Activated CD4-positive, alpha-beta T cell treated with anti-CD3 and anti-CD28 coated beads for 4 hours (primary cell): Measurements from ENCODE around the gene HMGCL.
"Not testable (repeated sequence)": the region's sequence is repeated elsewhere in the genome, so short reads cannot be mapped to it uniquely, and the experiment has no call there.

Experiments used
- DNase-seq, 2 donors: peaks; one replicate each; pipeline ENCODE4 v3.0.0-alpha.2; 2020

HMGCL gene

DNA sequence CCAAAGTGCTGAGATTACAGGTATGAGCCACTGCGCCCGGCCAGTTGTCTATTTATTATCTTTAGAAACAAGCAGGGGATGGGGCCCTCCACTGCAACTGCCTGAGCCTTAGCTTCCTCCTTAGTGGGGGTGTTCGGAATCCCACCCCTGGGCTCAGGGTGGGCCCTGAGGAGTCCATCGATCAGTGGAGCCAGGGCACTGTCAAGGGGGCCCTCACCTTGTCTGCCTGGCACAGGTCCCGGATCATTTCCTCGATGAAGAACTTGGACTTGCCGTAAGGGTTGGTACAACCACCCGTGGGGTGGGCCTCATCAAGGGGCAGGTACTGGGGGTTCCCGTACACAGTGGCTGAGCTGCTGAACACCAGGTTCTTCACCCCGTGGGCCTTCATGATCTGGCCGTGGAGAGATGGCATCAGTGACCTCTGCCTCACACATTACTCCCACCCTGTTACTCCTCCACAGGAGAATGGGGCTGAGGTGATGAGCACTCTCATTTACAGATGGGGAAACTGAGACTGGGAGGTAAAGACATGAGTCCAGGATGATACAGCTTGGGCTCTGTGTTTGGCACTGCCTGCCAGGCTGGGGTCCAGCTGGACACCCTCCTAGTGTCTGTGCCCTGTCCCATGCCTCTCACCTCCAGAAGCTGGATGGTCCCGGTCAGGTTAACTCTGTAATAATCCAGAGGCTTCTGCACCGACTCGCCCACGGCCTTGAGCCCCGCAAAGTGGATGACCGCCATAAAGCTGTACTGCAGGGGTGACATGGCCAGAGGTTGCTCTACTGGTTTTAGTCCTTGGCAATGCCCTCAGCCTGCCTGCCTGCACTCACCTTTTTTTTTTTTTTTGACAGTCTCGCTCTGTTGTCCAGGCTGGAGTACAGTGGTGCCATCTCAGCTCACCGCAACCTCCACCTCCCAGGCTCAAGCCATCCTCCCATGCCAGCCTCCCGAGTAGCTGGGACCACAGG, 27.5 kb downstream of the HMGCL start:
- no peak for DNase-seq

DNA sequence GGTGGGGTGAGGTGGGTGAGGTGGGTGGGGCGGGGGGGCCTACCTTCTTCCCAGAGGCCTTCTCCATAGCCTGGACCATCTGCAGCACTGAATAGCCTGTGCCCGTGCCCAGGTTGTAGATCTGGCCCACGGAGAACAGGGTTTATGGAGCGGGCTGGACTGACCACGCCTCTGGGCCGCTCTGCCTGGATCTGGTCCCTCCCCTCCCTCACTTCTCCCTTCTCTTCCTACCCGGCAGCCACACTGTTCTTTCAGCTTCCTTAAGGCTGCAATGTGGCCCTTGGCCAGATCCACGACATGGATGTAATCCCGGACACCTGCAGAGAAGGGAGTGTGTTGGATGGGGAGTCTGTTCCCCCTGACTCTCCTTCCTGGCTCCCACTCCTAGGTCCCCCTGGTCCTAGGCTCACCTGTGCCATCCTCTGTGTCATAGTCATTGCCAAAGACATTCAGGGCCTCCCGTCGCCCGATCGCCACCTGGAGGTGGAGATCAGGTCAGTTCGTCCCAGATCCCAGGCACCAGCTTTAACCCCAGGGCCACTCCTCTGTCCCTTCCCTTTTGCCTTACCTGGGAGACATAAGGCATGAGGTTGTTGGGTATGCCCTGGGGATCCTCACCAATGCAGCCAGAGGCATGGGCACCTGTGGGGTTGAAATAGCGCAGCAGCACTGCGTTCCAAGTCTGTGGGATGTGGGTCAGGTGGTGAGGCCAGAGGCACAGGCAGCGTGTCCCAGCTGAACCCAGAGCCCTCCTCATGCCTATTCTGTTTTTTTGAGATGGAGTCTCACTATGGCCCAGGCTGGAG, 28.6 kb downstream of the HMGCL start:
- no peak for DNase-seq

DNA sequence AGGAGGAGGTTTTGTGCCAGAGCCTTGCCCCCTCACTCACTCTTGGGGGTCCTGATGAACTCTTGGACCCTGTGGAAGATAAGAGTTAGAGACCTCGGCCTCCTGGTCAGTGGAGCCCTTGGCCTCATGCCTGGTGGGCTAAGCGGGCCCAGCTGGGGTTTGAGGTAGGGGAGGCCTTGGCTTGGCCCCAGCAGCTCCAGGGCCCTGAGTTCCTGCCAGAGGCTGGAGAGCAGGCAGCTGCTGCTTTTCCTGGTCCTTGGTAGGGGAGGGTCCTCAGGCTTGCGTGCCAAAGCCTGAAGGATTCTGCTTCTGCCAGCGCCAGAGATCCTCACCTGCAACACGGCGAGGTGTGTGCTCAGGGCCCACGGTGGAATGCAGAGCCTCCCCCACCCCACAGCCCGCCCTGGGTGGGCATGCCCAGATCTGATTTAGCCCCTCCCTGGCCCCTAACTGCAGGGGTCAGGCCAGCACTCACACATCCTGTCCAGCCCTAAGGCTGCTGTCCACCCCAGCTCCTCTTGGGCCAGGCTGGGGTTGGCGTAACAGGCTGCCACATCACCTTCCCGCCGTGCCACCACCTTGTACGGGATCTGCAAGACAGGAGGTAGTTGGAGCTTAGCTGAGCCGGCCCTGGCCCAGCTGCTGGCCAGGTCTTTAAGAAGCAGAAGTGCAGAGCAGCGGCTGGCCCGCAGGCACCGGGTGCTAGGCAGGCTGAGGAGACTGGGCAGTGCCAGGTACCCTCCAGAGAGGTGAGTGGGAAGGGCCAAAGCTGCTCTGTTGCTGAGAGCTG, 29.4 kb downstream of the HMGCL start:
- DNase-seq = no peak

DNA sequence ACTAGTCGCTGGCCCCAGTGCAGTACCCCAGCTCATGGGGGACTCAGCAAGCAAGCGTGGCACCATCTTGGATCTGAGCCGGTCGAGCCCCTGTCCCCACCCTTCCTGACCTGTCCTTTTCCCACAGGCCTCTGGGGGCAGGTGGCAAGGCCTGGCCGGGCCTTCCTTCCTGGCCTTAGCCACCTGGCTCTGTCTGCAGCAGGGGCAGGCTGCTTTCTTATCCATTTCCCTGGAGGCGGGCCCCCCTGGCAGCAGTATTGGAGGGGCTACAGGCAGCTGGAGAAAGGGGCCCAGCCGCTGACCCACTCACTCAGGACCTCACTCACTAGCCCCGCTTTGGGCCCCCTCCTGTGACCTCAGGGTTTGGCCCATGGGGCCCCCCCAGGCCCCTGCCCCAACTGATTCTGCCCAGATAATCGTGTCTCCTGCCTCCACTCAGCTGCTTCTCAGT, 30.5 kb downstream of the HMGCL start:
- not testable (repeated sequence) for DNase-seq

DNA sequence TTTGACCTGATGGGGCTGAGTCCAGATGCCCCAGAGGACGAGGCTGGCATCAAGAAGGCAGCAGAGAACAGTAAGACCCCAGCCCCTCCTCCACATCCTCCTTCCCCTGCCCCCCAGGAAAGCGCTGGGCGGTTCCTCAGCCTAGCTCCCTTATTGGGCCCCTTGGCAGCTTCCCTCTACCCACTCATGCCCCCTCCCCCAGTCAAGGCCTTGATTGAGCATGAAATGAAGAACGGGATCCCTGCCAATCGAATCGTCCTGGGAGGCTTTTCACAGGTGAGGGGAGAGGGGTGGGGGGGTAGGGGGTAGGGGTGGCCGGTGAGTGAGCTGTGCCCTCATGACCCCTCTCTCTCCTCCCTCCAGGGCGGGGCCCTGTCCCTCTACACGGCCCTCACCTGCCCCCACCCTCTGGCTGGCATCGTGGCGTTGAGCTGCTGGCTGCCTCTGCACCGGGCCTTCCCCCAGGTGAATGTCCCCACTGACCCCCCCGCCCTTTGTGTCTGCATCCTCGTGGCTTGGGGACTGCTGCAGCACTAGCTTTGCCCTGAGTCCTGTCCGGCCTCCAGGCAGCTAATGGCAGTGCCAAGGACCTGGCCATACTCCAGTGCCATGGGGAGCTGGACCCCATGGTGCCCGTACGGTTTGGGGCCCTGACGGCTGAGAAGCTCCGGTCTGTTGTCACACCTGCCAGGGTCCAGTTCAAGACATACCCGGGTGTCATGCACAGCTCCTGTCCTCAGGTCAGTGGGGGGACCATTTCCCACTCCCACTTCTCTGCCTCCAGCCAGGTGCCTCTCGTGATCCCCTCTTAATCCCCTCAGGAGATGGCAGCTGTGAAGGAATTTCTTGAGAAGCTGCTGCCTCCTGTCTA, 31.1 kb downstream of the HMGCL start:
- no peak for DNase-seq

DNA sequence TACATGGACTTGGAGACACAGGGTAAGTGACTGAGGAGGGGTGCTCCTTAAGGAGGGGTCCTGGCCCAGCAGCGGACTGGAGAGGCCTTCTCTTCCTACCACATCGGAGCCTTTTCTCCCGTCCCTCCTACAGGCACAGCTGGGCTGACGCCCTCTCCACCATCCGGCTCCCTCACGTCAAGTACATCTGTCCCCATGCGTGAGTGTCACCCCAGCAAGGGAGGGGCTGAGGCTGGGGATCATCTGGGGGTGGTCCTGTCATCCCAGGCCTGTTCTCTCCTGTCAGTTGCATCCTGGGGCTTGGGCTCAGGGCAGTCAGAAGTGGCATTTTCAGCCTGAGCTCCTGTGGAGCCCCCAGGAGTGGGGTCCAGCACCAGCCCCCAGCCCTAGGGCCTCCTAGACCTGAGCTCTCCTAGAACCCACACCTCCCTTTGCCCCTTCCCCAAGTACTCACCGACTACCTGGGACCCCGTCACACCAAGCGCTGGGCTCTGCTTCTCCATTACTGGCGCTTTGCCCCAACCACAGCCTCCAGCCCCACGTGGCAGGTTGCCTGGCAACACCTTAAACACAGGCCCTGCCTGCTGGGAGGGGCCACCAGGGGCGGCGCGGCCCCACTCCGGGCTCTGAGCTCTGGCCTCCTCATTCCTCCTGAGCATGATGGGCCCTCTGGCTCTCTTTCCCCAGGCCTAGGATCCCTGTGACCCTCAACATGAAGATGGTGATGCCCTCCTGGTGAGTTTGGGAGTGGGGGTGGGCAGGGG, 32.0 kb downstream of the HMGCL start:
- DNase-seq = no peak

DNA sequence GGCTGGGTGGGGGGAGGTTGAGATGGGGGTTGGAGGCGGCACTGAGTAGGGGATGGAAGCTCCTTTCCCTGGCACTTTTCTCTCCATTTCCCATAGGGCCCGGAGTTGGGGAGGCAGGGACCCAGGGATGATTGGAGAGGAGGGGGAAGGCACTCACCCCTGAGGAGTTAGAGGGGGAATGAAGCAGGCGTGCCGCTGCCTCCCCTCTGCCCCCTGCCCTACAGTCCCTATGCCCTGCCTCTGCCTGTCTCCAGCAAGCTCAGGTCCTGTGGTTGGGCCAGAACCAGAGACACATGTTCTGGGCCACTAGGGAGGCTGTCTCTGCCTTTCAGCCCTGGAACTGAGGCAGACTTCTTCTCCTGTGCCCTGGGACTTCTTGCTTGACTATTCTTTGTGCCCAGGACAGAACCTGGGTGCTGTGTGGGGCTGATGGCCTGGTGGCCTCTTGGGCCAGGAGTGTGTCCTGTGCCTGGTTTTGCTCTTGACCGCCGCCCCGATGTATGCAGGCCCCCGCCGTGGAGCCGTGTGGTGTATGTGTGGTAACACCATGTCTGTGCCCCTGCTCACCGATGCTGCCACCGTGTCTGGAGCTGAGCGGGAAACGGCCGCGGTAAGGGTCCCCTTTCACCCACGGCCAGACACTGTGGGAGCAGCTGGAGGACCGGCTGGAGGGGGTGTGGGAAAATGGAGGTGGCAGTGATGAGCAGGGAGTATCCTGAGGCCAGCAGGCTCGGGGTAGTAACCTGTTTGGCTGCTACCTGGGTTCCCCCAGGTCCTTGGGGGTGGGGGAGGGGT, 32.9 kb downstream of the HMGCL start:
- no peak for DNase-seq

DNA sequence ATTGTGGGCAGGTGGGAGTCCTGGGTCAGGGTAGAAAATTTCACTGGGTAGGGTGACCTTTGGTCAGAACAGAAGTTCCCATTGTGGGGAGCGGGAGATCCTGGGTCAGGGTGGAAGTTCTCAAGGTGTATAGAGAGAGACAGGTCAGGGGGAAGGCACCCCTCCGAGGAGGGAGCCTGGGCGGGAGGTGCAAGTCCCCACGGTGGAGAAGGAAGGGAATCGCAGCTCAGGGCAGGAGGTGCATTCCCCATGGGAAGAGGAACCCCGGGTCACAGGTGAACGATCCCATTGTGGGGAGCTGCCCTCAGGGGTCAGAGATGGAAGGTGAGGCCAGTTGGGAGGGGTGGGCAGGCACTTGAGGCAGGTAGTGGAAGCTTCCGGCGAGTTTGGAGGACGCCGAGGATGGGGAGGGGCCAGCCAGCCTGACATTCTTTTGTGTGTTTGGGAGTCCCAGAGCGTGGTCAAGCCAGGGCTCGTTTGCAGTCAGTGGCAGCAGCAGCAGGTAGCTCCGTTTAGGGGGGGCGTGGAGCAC, 33.6 kb downstream of the HMGCL start:
- DNase-seq = no peak

DNA sequence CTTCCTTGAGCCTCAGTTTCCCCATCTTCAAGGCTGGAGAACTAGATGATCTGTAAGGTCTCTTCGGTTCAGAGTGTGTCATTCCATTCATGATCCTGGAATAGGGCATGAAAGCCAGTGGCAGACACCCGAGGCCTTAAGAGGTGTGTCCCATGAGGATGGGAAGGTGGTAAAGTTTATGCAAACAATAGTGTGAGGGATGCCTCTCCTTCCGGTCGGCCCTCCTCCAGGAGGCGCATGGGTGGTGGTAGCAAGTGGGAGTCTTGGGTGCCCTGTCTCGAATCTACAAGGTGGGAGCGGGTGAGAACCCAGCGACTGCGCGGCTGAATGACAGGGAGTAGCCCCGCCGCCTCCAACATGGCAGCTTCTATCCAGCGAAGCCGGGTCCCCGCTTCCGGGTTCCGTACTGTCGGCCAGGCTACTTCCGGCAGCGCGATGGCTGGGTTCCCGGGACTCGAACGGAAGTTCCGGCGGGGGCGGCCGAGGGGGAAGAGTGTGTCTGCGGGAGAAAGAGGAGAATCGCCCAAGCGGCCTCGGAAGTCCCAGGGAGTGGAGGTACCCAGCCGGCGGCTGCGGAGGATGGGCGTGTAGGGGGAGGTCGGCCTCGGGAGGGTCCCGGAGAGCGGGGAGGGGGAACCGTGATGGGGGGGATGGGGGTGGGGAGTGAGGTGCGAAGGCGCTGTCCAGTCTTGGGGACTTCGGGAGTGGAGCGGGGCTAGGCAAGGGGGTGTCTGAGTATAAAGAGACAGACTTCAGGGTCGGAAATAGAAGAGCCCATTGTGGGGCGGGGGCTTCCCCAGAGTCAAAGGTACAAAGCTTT, 34.3 kb downstream of the HMGCL start, which contains the start of gene LYPLA2:
TSS of gene LYPLA2 (plus strand) at position 450 of the 820 bp plus-strand sequence. CDS start 1,538 bp downstream, outside the sequence.
- DNase-seq = peak; percentile 78 to 85

DNA sequence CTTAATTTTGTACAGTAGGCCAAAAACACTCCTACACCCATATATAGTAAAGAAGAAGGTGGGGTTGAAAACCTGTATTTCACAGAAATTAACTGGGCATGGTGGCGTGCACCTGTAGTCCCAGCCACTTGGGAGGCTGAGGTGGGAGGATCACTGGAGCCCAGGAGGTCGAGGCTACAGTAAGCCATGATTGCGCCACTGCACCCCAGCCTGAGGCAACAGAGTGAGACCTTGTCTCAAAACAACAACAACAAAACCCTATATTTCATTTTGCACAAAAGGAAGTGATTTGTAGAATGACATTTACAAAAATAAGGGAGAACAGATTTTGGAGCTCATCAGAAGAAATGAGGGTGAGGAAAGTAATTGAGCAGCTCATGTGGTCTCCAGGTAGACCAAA, 36.5 kb downstream of the HMGCL start:
- DNase-seq = no peak

DNA sequence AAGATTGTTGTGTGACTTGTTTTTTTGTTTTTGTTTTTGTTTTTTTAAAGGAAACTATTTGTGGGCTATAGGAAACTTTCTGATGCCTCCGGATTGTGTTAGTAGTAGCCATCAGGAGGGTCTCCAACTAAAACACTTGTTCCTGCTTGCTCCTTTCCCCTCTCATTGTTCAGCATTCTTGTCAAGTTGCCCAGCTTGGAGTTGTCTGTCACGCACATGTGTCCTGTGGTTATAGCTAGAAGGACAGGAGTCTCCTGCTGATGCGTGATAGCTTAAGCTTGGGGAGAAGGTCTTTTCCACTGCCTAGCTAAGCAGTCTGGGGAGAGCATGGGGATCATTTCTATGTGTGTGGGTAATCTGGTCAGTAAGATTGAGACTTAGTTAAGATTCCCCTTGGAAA, 37.5 kb downstream of the HMGCL start:
- DNase-seq = no peak

DNA sequence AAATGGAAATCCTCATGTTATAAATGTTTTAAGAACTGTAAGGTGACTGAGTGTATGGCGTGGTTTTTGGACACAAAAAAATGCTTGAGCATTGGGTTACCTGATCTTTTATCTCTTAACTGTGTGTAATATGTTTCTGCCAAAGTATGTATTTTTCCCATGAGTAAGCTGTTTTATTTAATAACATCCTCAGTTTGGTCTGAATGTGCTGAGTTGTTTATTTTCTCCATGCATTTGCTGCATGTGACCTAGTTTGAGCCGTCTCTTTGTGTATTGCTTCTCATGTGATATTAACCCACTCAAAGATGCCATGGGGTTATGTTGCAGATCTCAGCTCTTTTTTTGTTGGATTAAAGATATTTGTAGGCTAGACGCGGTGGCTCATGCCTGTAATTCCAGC, 40.4 kb downstream of the HMGCL start:
- no peak for DNase-seq

DNA sequence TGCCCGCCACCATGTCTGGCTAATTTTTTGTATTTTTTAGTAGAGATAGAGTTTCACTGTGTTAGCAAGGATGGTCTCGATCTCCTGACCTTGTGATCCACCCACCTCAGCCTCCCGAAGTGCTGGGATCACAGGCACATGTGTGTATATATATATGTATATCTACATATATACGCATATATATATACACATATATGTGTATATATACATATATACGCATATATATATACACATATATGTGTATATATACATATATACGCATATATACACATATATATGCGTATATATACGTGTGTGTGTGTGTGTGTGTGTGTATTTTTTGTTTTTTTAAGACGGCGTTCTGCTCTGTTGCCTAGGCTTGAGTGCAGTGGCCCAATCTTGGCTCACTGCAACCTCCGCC, 42.1 kb downstream of the HMGCL start:
- not testable (repeated sequence) for DNase-seq

DNA sequence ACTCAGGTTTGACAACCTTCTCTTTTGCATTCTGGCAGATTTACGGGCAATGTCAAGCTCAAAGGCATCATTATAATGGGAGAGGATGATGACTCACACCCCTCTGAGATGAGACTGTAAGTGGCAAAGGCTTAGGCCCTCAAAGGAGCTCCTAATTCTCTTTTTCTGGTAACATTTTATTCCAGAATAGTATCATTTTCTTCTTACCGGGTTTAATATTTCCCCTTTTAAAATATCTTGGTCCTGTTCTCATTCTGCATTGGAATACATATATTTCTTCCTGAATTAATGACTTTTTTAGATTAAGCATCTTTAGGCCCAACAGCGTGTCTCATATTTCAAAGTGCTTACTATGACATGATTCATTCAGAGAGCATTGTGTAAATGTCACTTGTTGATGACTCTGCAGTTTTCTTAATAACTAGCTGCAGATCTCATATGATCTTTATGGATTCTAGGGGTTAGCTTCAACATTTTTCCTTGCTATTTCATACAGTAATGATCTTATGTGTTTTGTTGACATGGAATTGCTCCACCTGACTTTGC, 45.3 kb downstream of the HMGCL start:
- no peak for DNase-seq

DNA sequence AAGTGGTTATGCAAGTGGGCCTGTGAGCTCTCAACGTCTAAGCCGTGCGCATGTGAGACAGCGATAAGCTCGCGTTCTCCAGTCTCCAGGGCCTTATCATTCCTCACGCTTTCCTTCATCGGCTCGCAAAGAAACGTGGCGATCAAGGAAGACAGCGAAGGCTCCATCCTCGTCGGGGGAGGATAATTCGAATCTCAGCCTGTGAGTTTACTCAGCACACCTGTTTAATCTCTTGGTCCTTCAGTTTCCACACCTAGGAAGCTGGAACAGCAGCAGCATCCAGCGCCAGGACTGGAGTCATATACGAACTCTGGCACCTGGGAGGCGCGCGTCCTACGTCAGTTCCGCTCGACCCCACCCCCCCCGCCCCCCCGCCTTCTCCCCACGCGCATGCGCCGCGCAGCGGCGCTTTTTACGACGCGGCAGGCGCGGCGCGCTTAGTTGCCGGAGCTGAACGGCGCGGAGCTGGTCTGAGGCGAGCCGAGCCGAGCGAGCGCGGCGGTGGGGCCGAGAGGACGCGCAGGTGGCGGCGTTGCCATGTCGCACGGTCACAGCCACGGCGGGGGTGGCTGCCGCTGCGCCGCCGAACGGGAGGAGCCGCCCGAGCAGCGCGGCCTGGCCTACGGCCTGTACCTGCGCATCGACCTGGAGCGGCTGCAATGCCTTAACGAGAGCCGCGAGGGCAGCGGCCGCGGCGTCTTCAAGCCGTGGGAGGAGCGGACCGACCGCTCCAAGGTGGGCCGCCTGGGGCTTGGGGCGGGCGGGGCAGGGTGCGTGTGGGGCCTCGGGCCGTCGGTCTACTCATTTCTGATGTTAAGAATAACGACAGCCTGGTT, 47.0 kb downstream of the HMGCL start, which contains the start of gene PITHD1:
TSS of gene PITHD1 (plus strand) at position 440 of the 836 bp plus-strand sequence. CDS start at position 538, 98 bp downstream.
- peak; percentile 65 to 79 for DNase-seq

DNA sequence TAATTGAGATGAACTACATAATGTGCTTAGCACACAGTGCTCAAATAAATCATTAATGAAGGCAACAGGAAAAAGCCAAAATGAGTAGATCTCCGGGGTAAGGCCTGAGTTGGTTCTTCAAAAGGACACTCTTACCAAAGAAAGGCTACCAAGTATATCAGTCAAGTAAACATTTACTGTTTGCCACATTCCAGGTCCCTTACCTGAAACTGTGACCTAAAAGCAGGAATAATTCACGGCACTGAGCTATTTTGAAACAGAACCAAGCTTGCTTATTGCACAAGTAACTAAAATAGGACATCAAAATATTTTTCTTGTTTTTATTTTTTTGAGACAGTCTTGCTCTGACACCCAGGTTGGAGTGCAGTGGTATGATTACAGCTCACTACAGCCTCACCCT, 49.0 kb downstream of the HMGCL start:
- no peak for DNase-seq

DNA sequence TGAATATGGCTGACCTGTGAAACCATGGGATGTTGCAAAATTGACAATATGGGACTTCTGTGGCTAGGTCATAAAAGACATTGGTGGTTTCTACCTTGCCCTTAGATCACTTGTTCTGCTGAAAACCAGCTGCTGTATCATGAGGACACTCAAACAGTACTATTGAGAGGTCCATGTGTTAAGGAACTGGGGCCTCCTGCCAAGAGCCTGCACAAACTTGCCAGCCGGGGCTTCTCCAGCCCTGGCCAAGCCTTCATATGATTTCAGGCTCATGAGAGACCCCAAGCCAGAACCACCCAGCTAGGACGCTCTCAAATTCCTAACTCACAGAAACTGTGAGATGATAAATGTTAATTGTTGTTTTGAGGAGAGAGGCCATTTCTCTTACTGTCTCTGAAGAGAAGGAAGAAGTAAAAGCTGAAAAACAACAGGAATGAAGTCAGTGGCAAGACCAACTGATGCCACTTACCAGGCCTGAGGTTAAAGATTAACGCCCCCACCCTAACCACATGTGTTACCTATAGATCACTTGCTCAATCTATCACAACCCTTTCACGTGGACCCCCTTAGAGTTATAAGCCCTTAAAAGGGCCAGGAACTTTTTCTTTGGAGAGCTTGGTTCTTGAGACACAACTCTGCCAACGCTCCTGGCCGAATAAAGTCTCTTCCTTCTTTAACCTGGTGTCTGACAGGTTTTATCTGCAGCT, 50.9 kb downstream of the HMGCL start:
- DNase-seq = no peak
